COLO668 (cell line): ENCODE data around the gene P2RY12.

Experiments
- DNase-seq: peaks from one replicate; lab custom pipeline; 2025; ENCODE audit not compliant: unreplicated experiment; lab: John Stamatoyannopoulos, UW

P2RY12 gene

GRCh38 chr3:151384741-151385174, at the start of gene P2RY12:
TSS of gene P2RY12 (minus strand) at chr3:151384753. CDS start at chr3:151338845, 45,908 bp downstream.
- DNase-seq = no peak

GRCh38 chr3:151432616-151433372, 48.2 kb upstream of the P2RY12 start:
- no peak for DNase-seq

- no peak for DNase-seq
Measured at GRCh38 chr3:151431940-151432339, 47.4 kb upstream of the P2RY12 start.

GRCh38 chr3:151430821-151431484, 46.4 kb upstream of the P2RY12 start:
- DNase-seq = no peak

GRCh38 chr3:151428386-151428785, 43.8 kb upstream of the P2RY12 start:
- DNase-seq = no peak

GRCh38 chr3:151426341-151426657, 41.7 kb upstream of the P2RY12 start:
- no peak for DNase-seq

- DNase-seq = no peak
Measured at GRCh38 chr3:151425627-151426340, 41.2 kb upstream of the P2RY12 start.

GRCh38 chr3:151423091-151423490, 38.5 kb upstream of the P2RY12 start:
- no peak for DNase-seq

GRCh38 chr3:151421938-151422337, 37.4 kb upstream of the P2RY12 start:
- no peak for DNase-seq

GRCh38 chr3:151419806-151420205, 35.3 kb upstream of the P2RY12 start:
- no peak for DNase-seq

- DNase-seq = no peak
Measured at GRCh38 chr3:151415289-151415688, 30.7 kb upstream of the P2RY12 start.

- DNase-seq = no peak
Measured at GRCh38 chr3:151412989-151413388, 28.4 kb upstream of the P2RY12 start.

- DNase-seq = no peak
Measured at GRCh38 chr3:151410891-151411559, 26.5 kb upstream of the P2RY12 start.

GRCh38 chr3:151407928-151408327, 23.4 kb upstream of the P2RY12 start:
- DNase-seq = no peak

GRCh38 chr3:151404316-151404715, 19.8 kb upstream of the P2RY12 start:
- no peak for DNase-seq

GRCh38 chr3:151403246-151403645, 18.7 kb upstream of the P2RY12 start:
- no peak for DNase-seq

GRCh38 chr3:151402349-151402748, 17.8 kb upstream of the P2RY12 start:
- DNase-seq = no peak

GRCh38 chr3:151400341-151400740, 15.8 kb upstream of the P2RY12 start:
- no peak for DNase-seq

GRCh38 chr3:151398895-151399294, 14.3 kb upstream of the P2RY12 start:
- no peak for DNase-seq

- DNase-seq = no peak
Measured at GRCh38 chr3:151395806-151396205, 11.3 kb upstream of the P2RY12 start.

- DNase-seq = no peak
Measured at GRCh38 chr3:151394611-151395010, 10.1 kb upstream of the P2RY12 start.
